Measurements from ENCODE around the gene GHITM.

The GHITM gene

DNA sequence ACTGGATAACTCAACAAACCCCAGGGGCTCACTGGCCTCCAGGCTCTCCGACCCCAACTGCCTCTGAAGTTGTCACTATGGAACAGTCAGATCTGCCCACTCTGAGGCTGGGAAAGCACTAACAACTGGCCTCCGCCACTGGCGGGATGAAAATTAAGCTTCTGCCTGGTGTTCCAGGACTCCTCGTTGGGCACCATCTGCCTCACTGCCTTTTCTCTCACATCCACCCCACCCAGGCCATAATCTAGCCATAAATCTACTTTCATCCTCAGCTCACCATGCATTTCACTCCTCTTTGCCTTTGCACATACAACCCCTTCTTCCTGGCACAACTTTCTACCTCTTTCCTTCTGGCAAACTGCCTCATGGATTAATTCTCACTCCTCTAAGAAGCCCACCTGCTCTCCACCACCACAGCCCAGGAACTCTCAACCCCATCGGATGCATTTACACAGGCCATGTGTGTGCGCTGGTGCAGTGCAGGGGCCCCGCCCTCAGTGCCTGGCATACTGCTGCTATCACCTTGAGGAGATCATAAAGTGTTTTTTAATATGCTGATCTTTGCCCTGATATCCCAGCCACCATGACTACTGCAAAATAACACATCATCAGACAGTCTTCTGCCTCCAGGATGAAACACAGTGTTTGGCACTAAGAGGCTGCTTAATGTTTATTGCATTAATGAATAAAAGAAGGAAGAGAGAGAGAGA is 59.1 kb downstream of the GHITM start:
- no peak for FAIRE-seq
- DNase-seq (ENCODE audit: low spot score) = no peak

DNA sequence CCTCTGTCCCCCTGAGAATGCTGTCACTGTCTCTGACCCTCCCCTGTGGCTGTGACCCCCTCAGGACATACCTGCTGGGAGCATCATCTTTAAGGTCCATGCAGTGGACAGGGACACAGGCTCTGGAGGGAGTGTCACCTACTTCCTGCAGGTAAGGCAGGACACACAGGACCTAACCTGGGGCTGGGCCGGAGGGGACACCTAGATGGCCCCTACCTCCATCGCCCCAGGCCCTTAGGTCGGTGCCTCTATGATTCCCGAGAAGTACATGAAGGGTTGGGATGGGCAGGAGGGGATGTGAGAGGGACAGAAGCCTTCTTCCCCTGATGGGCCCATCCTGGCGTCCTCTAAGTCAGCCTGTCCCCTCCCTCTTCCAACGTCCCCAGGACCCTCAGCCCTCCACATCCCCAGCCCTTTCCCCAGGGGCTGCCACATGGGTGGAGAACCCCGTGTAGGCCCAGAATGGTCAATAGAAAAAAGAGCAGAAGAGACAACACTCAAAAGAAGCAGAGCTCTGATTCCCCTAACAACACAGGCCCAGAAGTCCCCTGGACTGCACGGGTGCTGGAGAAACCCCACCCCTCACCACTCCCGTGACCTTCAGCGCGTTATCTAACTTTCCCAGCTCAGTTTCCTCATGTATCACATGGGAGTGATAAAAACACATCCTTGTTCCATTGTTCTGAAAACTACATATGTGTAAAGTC is 61.4 kb downstream of the GHITM start:
- no peak for FAIRE-seq
- no peak for DNase-seq (ENCODE audit: low spot score)

- FAIRE-seq (no peak), DNase-seq (ENCODE audit: low spot score) (no peak)
Observed at GRCh38 chr10:84201244-84201606, 61.9 kb downstream of the GHITM start.

GRCh38 chr10:84201682-84202081 is 62.4 kb downstream of the GHITM start:
- FAIRE-seq (no peak), DNase-seq (ENCODE audit: low spot score) (no peak)

DNA sequence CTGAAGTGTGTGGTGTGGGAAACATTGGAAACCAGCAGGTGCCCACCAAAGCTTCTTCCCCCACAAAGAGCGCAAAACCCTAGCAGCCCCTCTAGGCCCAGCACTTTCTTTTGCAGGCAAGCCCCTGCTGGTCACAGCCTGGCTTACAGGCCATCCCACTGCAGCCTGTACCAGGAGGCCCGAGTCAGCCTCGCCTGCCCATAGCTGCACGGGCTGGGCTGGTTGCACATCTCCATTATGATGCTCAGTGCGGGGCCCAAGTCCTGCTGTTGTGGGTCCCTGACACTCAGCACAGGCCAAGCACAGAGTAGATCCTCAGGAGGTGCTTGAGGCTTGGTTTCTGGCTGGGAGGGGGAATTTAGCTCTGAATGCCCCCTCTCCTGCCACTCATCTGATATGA is 63.0 kb downstream of the GHITM start:
- FAIRE-seq = no peak
- DNase-seq (ENCODE audit: low spot score) = no peak

All from urothelium cell line (cell line).